Measurements from ENCODE around the gene ZSCAN23. TPM values are rescaled to one million over a fixed set of nuclear protein-coding genes. Genes with fewer than 3 reads are reported as not detected.

ZSCAN23 gene
- total and polyA plus RNA-seq, 9 of the 15 experiments (the other 6 are each of a cell fraction or from before 2014, with no cell fraction given): 0.05 to 0.29 (median 0.21) TPM; not detected in 1

DNA sequence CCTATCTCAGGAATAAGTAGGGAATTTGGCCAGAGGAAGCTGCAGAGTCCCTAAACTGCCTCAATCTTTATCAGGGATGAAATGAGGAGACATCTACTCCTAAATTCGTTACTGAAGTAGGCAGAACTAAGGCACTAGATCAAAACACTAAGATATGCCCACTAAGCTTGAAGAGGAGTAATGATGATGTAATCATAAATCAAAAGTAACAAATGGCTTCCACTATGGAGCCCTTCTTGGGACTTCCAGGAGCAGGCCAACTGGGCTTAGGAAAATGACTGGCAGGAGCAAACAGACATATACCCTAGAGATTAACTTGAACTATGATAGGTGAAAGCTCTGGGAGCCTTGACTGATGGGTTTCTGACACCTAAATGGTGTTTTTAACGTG lies 59.2 kb downstream of the ZSCAN23 start:
- WGBS (ENCODE audit: insufficient coverage, low coverage, missing lambda C conversion rate): 23% methylated on average over 2 of the region's 2 CpGs
- FAIRE-seq (no peak), DNase-seq (ENCODE audit: extremely low read depth in 1 of 4, low spot score in 3 of 4) (no peak), ATAC-seq (no peak)
- ChIA-PET POLR2A (interaction anchor here (0.6 to 1.4 kb wide), 7 partner anchors 8 to 560 kb away, joined by 3 to 5 read pairs (median 3); partner anchors contain the start of gene ZKSCAN8), CTCF (ENCODE audit: low intra/inter-chr PET ratio) (no interaction called here)
- Histone ChIP-seq H3K27ac (ENCODE audit: extremely low read depth, low read depth, low read length) (peak overlapping the region; percentile 61; the same call in 1 of the 3 replicates), H3K9ac (ENCODE audit: insufficient read depth in 1 of 2, low read depth in 2 of 2, low read length in 2 of 2) (no peak overlapping the region; a peak in 1 of 4 replicates), H3K4me1 (replicated peaks in 1 of 2; ENCODE audit: control insufficient read depth in 2 of 2, insufficient read depth in 2 of 2, low read length in 2 of 2) (peaks cover 4 to 6% of the 10 kb centered on the region in 2 experiments; a peak in 3 of 5 replicates), H3K9me3 (replicated peaks; ENCODE audit: control insufficient read depth, insufficient read depth, low read depth, low read length) (peaks cover 18% of the 10 kb centered on the region), H3K79me2 (ENCODE audit: control insufficient read depth, insufficient read depth, low read length) (peaks cover 84% of the 10 kb centered on the region), H3K9me1 (ENCODE audit: control insufficient read depth, insufficient read depth, low read length) (no peaks in the 10 kb centered on the region), H3K27me3 (ENCODE audit: control insufficient read depth in 2 of 2, insufficient read depth in 2 of 2, low read length in 2 of 2) (no peaks in the 10 kb centered on the region), H3K4me3 (no peak overlapping the region), H4K20me1 (replicated peaks; ENCODE audit: control insufficient read depth, insufficient read depth, low read length) (no peaks in the 10 kb centered on the region), H2AFZ (ENCODE audit: low read depth, low read length) (no peak overlapping the region), H3K4me2 (ENCODE audit: insufficient read depth, low read length) (no peak overlapping the region), H3K36me3 (ENCODE audit: control insufficient read depth, insufficient read depth, low read length) (peaks cover 97% of the 10 kb centered on the region)
- intact Hi-C loops (cut with micrococcal nuclease) (no loop called here), in situ Hi-C loops (cut with MboI) (no loop called here)
- TF ChIP-seq CEBPB (tag; IDR thresholded peaks at IDR 0.05) (0 out of 2 replicates have a peak, but pooled peaks have one; percentile 25), MCM5 (IDR thresholded peaks at IDR 0.05; ENCODE audit: low read depth) (no peak), ATF7 (IDR thresholded peaks at IDR 0.05) (peak; percentile 69), TEAD1 (CRISPR knock-in tag; IDR thresholded peaks at IDR 0.05) (0 out of 4 replicates have a peak, but pooled peaks of 1 of the 2 experiments have one; percentile 3), ZNF316 (IDR thresholded peaks at IDR 0.05) (peak; percentile 39; the same call in 1 of the 2 replicates), CHCHD3 (CRISPR knock-in tag; IDR thresholded peaks at IDR 0.05) (no peak), CEBPG (CRISPR knock-in tag; IDR thresholded peaks at IDR 0.05) (no peak), CEBPG (tag; conservative IDR thresholded peaks at IDR 0.05 in 1 of 2, IDR thresholded peaks at IDR 0.05 in 1 of 2) (peak; percentile 32 to 63; a peak in 2 of 4 replicates)
- TF ChIP-seq, protein P1, sequence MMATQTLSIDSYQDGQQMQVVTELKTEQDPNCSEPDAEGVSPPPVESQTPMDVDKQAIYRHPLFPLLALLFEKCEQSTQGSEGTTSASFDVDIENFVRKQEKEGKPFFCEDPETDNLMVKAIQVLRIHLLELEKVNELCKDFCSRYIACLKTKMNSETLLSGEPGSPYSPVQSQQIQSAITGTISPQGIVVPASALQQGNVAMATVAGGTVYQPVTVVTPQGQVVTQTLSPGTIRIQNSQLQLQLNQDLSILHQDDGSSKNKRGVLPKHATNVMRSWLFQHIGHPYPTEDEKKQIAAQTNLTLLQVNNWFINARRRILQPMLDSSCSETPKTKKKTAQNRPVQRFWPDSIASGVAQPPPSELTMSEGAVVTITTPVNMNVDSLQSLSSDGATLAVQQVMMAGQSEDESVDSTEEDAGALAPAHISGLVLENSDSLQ (IDR thresholded peaks at IDR 0.05): peak; percentile 25
- TF ChIP-seq, protein P2, sequence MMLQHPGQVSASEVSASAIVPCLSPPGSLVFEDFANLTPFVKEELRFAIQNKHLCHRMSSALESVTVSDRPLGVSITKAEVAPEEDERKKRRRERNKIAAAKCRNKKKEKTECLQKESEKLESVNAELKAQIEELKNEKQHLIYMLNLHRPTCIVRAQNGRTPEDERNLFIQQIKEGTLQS (IDR thresholded peaks at IDR 0.05): peak; percentile 89
- TF ChIP-seq, protein P2 (CRISPR knock-in tag; conservative IDR thresholded peaks at IDR 0.05): no peak
- BruUV-seq (replicated peaks): no TSS peak
